Esophagus muscularis mucosa (tissue), 4 donors: ENCODE data around the gene MFSD2B. TPM values are rescaled to one million over a fixed set of nuclear protein-coding genes. Genes with fewer than 3 reads are reported as not detected.

Experiments used
- DNase-seq: peaks from one replicate; pipeline ENCODE4 v3.0.0-alpha.2; 2017; ENCODE audit errors: extremely low spot score
- H3K27ac ChIP-seq, 4 donors: fragments of 200-600 bp; sonication (generic); replicated peaks in 1 of 4; 1 replicate in 3 of 4; 2 replicates in 1 of 4; pipeline ENCODE4 v1.5.1; 2016 to 2019; ENCODE audit warnings: mild to moderate bottlenecking in 1 of 4
- H3K27me3 ChIP-seq, 4 donors: fragments of 200-600 bp; sonication (generic); one replicate each; pipeline versions ENCODE4 v1.5.1 to v1.6.0; 2016 to 2019
- H3K36me3 ChIP-seq, 4 donors: fragments of 200-600 bp; sonication (generic); one replicate each; pipeline ENCODE4 v1.5.1; 2016 to 2019
- H3K4me1 ChIP-seq, 4 donors: fragments of 200-600 bp; sonication (generic); one replicate each; pipeline ENCODE4 v1.5.1; 2016 to 2019
- H3K4me3 ChIP-seq, 4 donors: fragments of 200-600 bp; sonication (generic); 1 replicate in 2 of 4; 2 replicates in 2 of 4; pipeline ENCODE4 v1.5.1; 2016 to 2019; ENCODE audit warnings: mild to moderate bottlenecking in 4 of 4, moderate library complexity in 1 of 4
- H3K9me3 ChIP-seq, 4 donors: fragments of 200-600 bp; sonication (generic); 1 replicate in 3 of 4; 2 replicates in 1 of 4; pipeline ENCODE4 v1.5.1; 2016 to 2019
- CTCF ChIP-seq, 3 experiments: fragments of 200-600 bp in 2 of 3; fragments of 450-650 bp in 1 of 3; sonication (generic) in 2 of 3; IDR thresholded peaks; one replicate each; pipeline ENCODE4 v1.5.1; 2017 to 2019; ENCODE audit warnings: antibody characterized with exemption in 3 of 3, mild to moderate bottlenecking in 2 of 3, moderate library complexity in 1 of 3
- EP300 ChIP-seq: sonication (generic); formaldehyde crosslinking; IDR thresholded peaks from one replicate; pipeline ENCODE4 v1.6.1; 2017; ENCODE audit warnings: antibody characterized with exemption
- POLR2A ChIP-seq: fragments of 450-650 bp; IDR thresholded peaks from one replicate; pipeline ENCODE4 v1.6.1; 2017; ENCODE audit warnings: antibody characterized with exemption, moderate library complexity, mild to moderate bottlenecking, low read depth
- POLR2AphosphoS5 ChIP-seq, 2 donors: sonication (generic); formaldehyde crosslinking; IDR thresholded peaks; one replicate each; pipeline ENCODE4 v1.6.1; 2017; ENCODE audit warnings: antibody characterized with exemption in 2 of 2
- WGBS: methylation state at CpG from one replicate; pipeline ENCODE4 v1.1.5; 2018; 5-methylcytosine and 5-hydroxymethylcytosine counted together
- intact Hi-C: fragments of 100-400 bp; cut with DNase I; formaldehyde crosslinking; loops from one replicate; pipeline ENCODE4 v1.15.1; 2023
- total RNA-seq, 4 donors: library from RNA; depleted of rRNA; stranded (reverse); fragments of >200 nt; gene quantifications; one replicate each; pipeline versions ENCODE4 v1.1.0 to v1.2.1, GENCODE V29; 2016

MFSD2B gene
- total RNA-seq, 4 donors from 2014 or later: 0.33 TPM; not detected in 3

- TF ChIP-seq POLR2AphosphoS5 (IDR thresholded peaks at IDR 0.05) (no peak), EP300 (no peak), POLR2A (no peak), CTCF (IDR thresholded peaks at IDR 0.05) (no peak)
- H3K27ac ChIP-seq: peak overlapping the region in 1 of 4 donors; percentile 4
- DNase-seq: no peak
- intact Hi-C loops: no loop called here
- peaks cover 0 to 26% (median 10%) of the 10 kb centered on the region in 4 donors for H3K36me3 ChIP-seq
- no peaks in the 10 kb centered on the region for H3K9me3 ChIP-seq
- H3K4me1 ChIP-seq: no peaks in the 10 kb centered on the region
- 80% methylated on average over 1 of the region's 1 CpG for WGBS
- no peak overlapping the region for H3K4me3 ChIP-seq
- H3K27me3 ChIP-seq: no peaks in the 10 kb centered on the region
Measured at GRCh38 chr2:23992931-23993330, 17.0 kb upstream of the MFSD2B start.

GRCh38 chr2:23993736-23994269 is 16.1 kb upstream of the MFSD2B start:
- Histone ChIP-seq H3K4me1 (no peaks in the 10 kb centered on the region), H3K27ac (no peak overlapping the region), H3K4me3 (no peak overlapping the region), H3K36me3 (peaks cover 0 to 31% (median 12%) of the 10 kb centered on the region in 4 donors), H3K27me3 (no peaks in the 10 kb centered on the region), H3K9me3 (no peaks in the 10 kb centered on the region)
- intact Hi-C loops: no loop called here
- TF ChIP-seq EP300 (no peak), POLR2AphosphoS5 (IDR thresholded peaks at IDR 0.05) (no peak), CTCF (IDR thresholded peaks at IDR 0.05) (no peak), POLR2A (no peak)
- WGBS: 98% methylated on average over 8 of the region's 8 CpGs
- DNase-seq: no peak

GRCh38 chr2:23994567-23994966 is 15.3 kb upstream of the MFSD2B start:
- Histone ChIP-seq H3K27me3 (no peaks in the 10 kb centered on the region), H3K4me1 (no peaks in the 10 kb centered on the region), H3K9me3 (no peaks in the 10 kb centered on the region), H3K36me3 (peaks cover 2 to 29% (median 15%) of the 10 kb centered on the region in 4 donors), H3K4me3 (no peak overlapping the region), H3K27ac (no peak overlapping the region)
- DNase-seq: no peak
- TF ChIP-seq CTCF (IDR thresholded peaks at IDR 0.05) (no peak), POLR2AphosphoS5 (IDR thresholded peaks at IDR 0.05) (no peak), EP300 (no peak), POLR2A (no peak)
- intact Hi-C loops: no loop called here
- 46% methylated on average over 1 of the region's 1 CpG for WGBS

GRCh38 chr2:24007693-24008092 is 2.2 kb upstream of the MFSD2B start:
- Histone ChIP-seq H3K27ac (no peak overlapping the region), H3K4me1 (peaks cover 9 to 19% (median 14%) of the 10 kb centered on the region in 4 donors), H3K36me3 (no peaks in the 10 kb centered on the region), H3K27me3 (peaks cover 5 to 37% (median 18%) of the 10 kb centered on the region in 4 donors), H3K4me3 (no peak overlapping the region), H3K9me3 (no peaks in the 10 kb centered on the region)
- intact Hi-C loops: no loop called here
- no peak for TF ChIP-seq POLR2A
- DNase-seq: no peak

GRCh38 chr2:24008672-24009366 is 1.1 kb upstream of the MFSD2B start:
- 82% methylated on average over 12 of the region's 13 CpGs for WGBS

More at GRCh38 chr2:24008672-24009366, 1.1 kb upstream of the MFSD2B start:
- H3K4me3 ChIP-seq: no peak overlapping the region
- peaks cover 5 to 38% (median 18%) of the 10 kb centered on the region in 4 donors for H3K27me3 ChIP-seq
- no peaks in the 10 kb centered on the region for H3K36me3 ChIP-seq
- TF ChIP-seq CTCF (IDR thresholded peaks at IDR 0.05): no peak
- TF ChIP-seq POLR2AphosphoS5 (IDR thresholded peaks at IDR 0.05): no peak
- no peak for TF ChIP-seq POLR2A
- no peak for TF ChIP-seq EP300
- H3K4me1 ChIP-seq: peaks cover 9 to 19% (median 14%) of the 10 kb centered on the region in 4 donors
- no peak for DNase-seq
- intact Hi-C loops: no loop called here
- H3K27ac ChIP-seq: no peak overlapping the region
- no peaks in the 10 kb centered on the region for H3K9me3 ChIP-seq
